SK-N-SH (cell line): ENCODE measurements around the gene MAST4.

ENCODE experiments used
- CHD2 ChIP-seq: fragments of 150-350 bp; IDR thresholded peaks from 2 replicates; pipeline ENCODE4 v1.6.1; 2018; ENCODE audit warnings: low read length; ENCODE audit not compliant: partially characterized antibody
- EP300 ChIP-seq, 2 experiments: IDR thresholded peaks; 2 replicates each; pipeline versions ENCODE4 v1.4.0 to v1.6.1; 2012; ENCODE audit warnings: borderline replicate concordance in 1 of 2, low read depth in 1 of 2, low read length in 1 of 2
- GABPA ChIP-seq: IDR thresholded peaks from 2 replicates; pipeline ENCODE4 v1.4.0; 2012; ENCODE audit warnings: low read depth, mild to moderate bottlenecking
- MEF2A ChIP-seq: IDR thresholded peaks from 2 replicates; pipeline ENCODE4 v1.4.0; 2012; ENCODE audit warnings: low read depth, borderline replicate concordance
- MXI1 ChIP-seq: IDR thresholded peaks from 2 replicates; pipeline ENCODE4 v1.6.1; 2012; ENCODE audit warnings: mild to moderate bottlenecking, low read depth, low read length, improper control_type of control experiment
- NRF1 ChIP-seq: IDR thresholded peaks from 2 replicates; pipeline ENCODE4 v1.6.1; 2012; ENCODE audit warnings: low read depth, mild to moderate bottlenecking, low read length
- POLR2AphosphoS5 ChIP-seq: IDR thresholded peaks from 2 replicates; pipeline ENCODE4 v1.6.1; 2012; ENCODE audit warnings: low read depth, low read length
- RCOR1 ChIP-seq: fragments of 150-350 bp; IDR thresholded peaks from 2 replicates; pipeline ENCODE4 v1.6.1; 2017; ENCODE audit warnings: antibody characterized with exemption, low read length
- RFX5 ChIP-seq: IDR thresholded peaks from 2 replicates; pipeline ENCODE4 v1.6.1; 2012; ENCODE audit warnings: mild to moderate bottlenecking, improper control_type of control experiment, low read length
- TCF12 ChIP-seq: IDR thresholded peaks from 2 replicates; pipeline ENCODE4 v1.4.0; 2012
- TEAD4 ChIP-seq: IDR thresholded peaks from 2 replicates; pipeline ENCODE4 v1.4.0; 2012; ENCODE audit warnings: mild to moderate bottlenecking, borderline replicate concordance; ENCODE audit not compliant: insufficient read depth
- USF1 ChIP-seq: IDR thresholded peaks from 2 replicates; pipeline ENCODE4 v1.4.0; 2012; ENCODE audit warnings: low read depth, borderline replicate concordance
- TF ChIP-seq, protein P1 (sequence below): fragments of 200-600 bp; sonication (generic); IDR thresholded peaks from 2 replicates; pipeline ENCODE4 v1.6.1; 2017; ENCODE audit warnings: antibody characterized with exemption, mild to moderate bottlenecking, moderate library complexity
- TF ChIP-seq, protein P2 (sequence below): IDR thresholded peaks from 2 replicates; pipeline ENCODE4 v1.4.0; 2012; ENCODE audit warnings: low read depth

- TF ChIP-seq, protein P1, sequence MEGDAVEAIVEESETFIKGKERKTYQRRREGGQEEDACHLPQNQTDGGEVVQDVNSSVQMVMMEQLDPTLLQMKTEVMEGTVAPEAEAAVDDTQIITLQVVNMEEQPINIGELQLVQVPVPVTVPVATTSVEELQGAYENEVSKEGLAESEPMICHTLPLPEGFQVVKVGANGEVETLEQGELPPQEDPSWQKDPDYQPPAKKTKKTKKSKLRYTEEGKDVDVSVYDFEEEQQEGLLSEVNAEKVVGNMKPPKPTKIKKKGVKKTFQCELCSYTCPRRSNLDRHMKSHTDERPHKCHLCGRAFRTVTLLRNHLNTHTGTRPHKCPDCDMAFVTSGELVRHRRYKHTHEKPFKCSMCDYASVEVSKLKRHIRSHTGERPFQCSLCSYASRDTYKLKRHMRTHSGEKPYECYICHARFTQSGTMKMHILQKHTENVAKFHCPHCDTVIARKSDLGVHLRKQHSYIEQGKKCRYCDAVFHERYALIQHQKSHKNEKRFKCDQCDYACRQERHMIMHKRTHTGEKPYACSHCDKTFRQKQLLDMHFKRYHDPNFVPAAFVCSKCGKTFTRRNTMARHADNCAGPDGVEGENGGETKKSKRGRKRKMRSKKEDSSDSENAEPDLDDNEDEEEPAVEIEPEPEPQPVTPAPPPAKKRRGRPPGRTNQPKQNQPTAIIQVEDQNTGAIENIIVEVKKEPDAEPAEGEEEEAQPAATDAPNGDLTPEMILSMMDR: no peak
- TF ChIP-seq POLR2AphosphoS5 (no peak), MEF2A (no peak), CHD2 (no peak), TCF12 (no peak), TEAD4 (no peak), EP300 (IDR thresholded peaks at IDR 0.05; ENCODE audit: borderline replicate concordance in 1 of 2, low read depth in 1 of 2, low read length in 1 of 2) (no peak), USF1 (no peak), NRF1 (no peak), MXI1 (no peak), GABPA (no peak), RFX5 (no peak), RCOR1 (no peak)
- TF ChIP-seq, protein P2, sequence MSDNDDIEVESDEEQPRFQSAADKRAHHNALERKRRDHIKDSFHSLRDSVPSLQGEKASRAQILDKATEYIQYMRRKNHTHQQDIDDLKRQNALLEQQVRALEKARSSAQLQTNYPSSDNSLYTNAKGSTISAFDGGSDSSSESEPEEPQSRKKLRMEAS: no peak
These were observed 26.0 kb upstream of the MAST4 start for GRCh38 chr5:66570201-66570600.
